Spleen (tissue), 11 donors: ENCODE measurements around the gene SULF2. TPM values are rescaled to one million over a fixed set of nuclear protein-coding genes. Genes with fewer than 3 reads are reported as not detected.

Experiments used
- DNase-seq: peaks from one replicate; pipeline ENCODE4 v3.0.0-alpha.2; 2020
- H3K27ac ChIP-seq, 8 donors: fragments of 200-600 bp; sonication (generic) in 7 of 8; 1 replicate in 4 of 8; 2 replicates in 4 of 8; pipeline versions ENCODE4 v1.5.0 to v1.8.0; 2016 to 2021; ENCODE audit warnings: inconsistent platforms in 4 of 8, mild to moderate bottlenecking in 4 of 8, moderate library complexity in 1 of 8
- H3K27me3 ChIP-seq, 7 donors: fragments of 200-600 bp; sonication (generic) in 6 of 7; replicated peaks in 1 of 7; 1 replicate in 4 of 7; 2 replicates in 3 of 7; pipeline versions ENCODE4 v1.5.0 to v1.8.0; 2016 to 2021; ENCODE audit warnings: inconsistent platforms in 3 of 7, mild to moderate bottlenecking in 1 of 7
- H3K36me3 ChIP-seq, 6 donors: fragments of 200-600 bp; sonication (generic) in 5 of 6; 1 replicate in 4 of 6; 2 replicates in 2 of 6; pipeline versions ENCODE4 v1.5.0 to v1.8.0; 2016 to 2021; ENCODE audit warnings: inconsistent platforms in 2 of 6
- H3K4me1 ChIP-seq, 6 donors: fragments of 200-600 bp; sonication (generic) in 5 of 6; 1 replicate in 3 of 6; 2 replicates in 3 of 6; pipeline versions ENCODE4 v1.5.0 to v1.8.0; 2016 to 2021; ENCODE audit warnings: inconsistent platforms in 3 of 6
- H3K4me3 ChIP-seq, 8 donors: fragments of 200-600 bp; sonication (generic) in 7 of 8; 1 replicate in 4 of 8; 2 replicates in 4 of 8; pipeline versions ENCODE4 v1.5.0 to v1.8.0; 2016 to 2021; ENCODE audit warnings: inconsistent platforms in 4 of 8, mild to moderate bottlenecking in 4 of 8, moderate library complexity in 2 of 8
- H3K9me3 ChIP-seq, 8 donors: fragments of 200-600 bp; sonication (generic) in 7 of 8; 1 replicate in 4 of 8; 2 replicates in 4 of 8; pipeline versions ENCODE4 v1.5.0 to v1.8.0; 2016 to 2021; ENCODE audit warnings: inconsistent platforms in 4 of 8
- POLR2A ChIP-seq, 3 donors: fragments of 450-650 bp; IDR thresholded peaks; one replicate each; pipeline ENCODE4 v1.5.1; 2017; ENCODE audit warnings: antibody characterized with exemption in 3 of 3, mild to moderate bottlenecking in 1 of 3
- POLR2AphosphoS5 ChIP-seq, 3 donors: sonication (generic); formaldehyde crosslinking; IDR thresholded peaks; one replicate each; pipeline ENCODE4 v1.5.1; 2017; ENCODE audit warnings: antibody characterized with exemption in 3 of 3
- WGBS, 5 donors: extraction: QIAGEN DNeasy Blood & Tissue Kit in 3 of 5; methylation state at CpG; one replicate each; pipeline versions ENCODE4 v1.1.5 to v1.1.7; 2013 to 2018; 5-methylcytosine and 5-hydroxymethylcytosine counted together
- intact Hi-C: fragments of 100-400 bp; cut with DNase I; formaldehyde crosslinking; loops from one replicate; pipeline ENCODE4 v1.15.0; 2023; ENCODE audit warnings: low total_unique reads
- polyA plus RNA-seq, 3 donors: library from polyadenylated mRNA; stranded (reverse); fragments of 200-250 nt; gene quantifications; one replicate each; pipeline ENCODE4 v1.2.1, GENCODE V29; 2013
- total RNA-seq, 7 donors: library from RNA; depleted of rRNA in 3 of 7; stranded (reverse); fragments of >200 nt in 3 of 7; fragmentation: NEBNext Ultra II Directional in 4 of 7; extraction: Animal tissue kit (Norgen Biotek cat#: 25700) in 4 of 7; gene quantifications; one replicate each; pipeline versions ENCODE4 v1.1.0 to v1.2.1, GENCODE V29; 2016 to 2021
- TF ChIP-seq, protein P1 (sequence below), 11 experiments: fragments of 200-600 bp in 7 of 11; fragments of 450-650 bp in 4 of 11; sonication (generic) in 4 of 11; IDR thresholded peaks in 8 of 11; conservative IDR thresholded peaks in 3 of 11; 1 replicate in 7 of 11; 2 replicates in 4 of 11; pipeline versions ENCODE4 v1.4.0 to v1.8.0; 2016 to 2021; ENCODE audit warnings: antibody characterized with exemption in 11 of 11, inconsistent platforms in 4 of 11, mild to moderate bottlenecking in 1 of 11
- donor health status: healthy with polysubstance abuse.
- donor health status: DM: no; HTN: no; CAD: no; lungs with moderate emphysema.
- donor health status: DM: no; HTN: no; CAD: no.
- donor health status: Bipolar disorder and iron deficiency.
- donor health status: healthy.
- donor health status: DM: no; HTN: no; CAD: no.
- donor health status: DM: yes; HTN: yes; CAD: no.

The SULF2 gene
- total and polyA plus RNA-seq, 10 donors = 5.5 to 49.1 (median 15.7) TPM

DNA sequence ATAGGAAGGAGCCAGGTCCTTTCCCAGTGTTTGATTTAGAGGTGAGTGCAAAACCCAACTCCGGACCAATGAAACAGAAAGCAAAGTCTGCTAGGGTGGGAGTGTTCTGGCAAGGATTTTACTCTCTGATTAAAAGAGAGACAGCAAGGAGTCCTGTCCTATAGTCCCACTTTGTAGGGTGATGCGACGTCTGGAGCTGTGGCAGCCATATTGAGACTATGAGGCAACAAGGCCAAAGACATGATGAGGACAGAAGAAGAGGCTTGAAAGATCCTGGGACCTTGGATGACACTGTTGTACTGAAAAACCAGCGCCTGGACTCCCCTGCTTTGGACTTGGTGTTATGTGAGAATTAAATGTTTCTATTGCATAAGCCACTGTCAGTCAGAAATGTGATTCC lies 8.1 kb downstream of the SULF2 start:
- H3K27me3 ChIP-seq = peaks cover 0 to 61% (median 13%) of the 10 kb centered on the region in 7 donors
- H3K4me1 ChIP-seq = peaks cover 0 to 13% (median 7%) of the 10 kb centered on the region in 6 donors
- intact Hi-C loops = no loop called here

DNA sequence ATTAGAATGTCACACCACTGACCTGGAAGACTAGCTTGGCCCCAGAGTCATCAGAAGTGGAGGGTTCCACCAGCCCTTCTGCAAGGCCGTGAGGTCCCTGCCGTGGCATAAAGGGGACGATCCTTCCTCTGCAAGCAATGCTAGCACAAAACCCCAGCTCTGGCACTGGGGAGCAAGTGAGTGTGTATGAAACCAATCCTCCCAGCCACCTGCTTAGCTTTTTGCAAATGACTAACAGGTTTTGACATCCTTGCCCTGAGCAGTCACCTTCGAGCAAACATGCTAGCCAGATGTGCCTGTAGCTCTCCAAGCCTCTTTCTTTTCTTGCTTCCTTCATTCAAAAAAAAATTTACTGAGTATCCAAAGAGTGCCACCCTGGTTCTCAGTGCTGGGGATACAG lies 8.6 kb downstream of the SULF2 start:
- Histone ChIP-seq H3K27ac (no peak overlapping the region), H3K4me1 (peaks cover 0 to 13% (median 7%) of the 10 kb centered on the region in 6 donors), H3K9me3 (peaks cover 0 to 14% (median 2%) of the 10 kb centered on the region in 8 donors), H3K4me3 (no peak overlapping the region), H3K27me3 (peaks cover 0 to 55% (median 8%) of the 10 kb centered on the region in 7 donors), H3K36me3 (no peaks in the 10 kb centered on the region)
- 73 to 76% (median 76%) methylated on average over 4 of the region's 4 CpGs for WGBS, 5 donors
- TF ChIP-seq, protein P1, sequence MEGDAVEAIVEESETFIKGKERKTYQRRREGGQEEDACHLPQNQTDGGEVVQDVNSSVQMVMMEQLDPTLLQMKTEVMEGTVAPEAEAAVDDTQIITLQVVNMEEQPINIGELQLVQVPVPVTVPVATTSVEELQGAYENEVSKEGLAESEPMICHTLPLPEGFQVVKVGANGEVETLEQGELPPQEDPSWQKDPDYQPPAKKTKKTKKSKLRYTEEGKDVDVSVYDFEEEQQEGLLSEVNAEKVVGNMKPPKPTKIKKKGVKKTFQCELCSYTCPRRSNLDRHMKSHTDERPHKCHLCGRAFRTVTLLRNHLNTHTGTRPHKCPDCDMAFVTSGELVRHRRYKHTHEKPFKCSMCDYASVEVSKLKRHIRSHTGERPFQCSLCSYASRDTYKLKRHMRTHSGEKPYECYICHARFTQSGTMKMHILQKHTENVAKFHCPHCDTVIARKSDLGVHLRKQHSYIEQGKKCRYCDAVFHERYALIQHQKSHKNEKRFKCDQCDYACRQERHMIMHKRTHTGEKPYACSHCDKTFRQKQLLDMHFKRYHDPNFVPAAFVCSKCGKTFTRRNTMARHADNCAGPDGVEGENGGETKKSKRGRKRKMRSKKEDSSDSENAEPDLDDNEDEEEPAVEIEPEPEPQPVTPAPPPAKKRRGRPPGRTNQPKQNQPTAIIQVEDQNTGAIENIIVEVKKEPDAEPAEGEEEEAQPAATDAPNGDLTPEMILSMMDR (IDR thresholded peaks at IDR 0.05 in 8 of 11, conservative IDR thresholded peaks at IDR 0.05 in 3 of 11) = no peak
- TF ChIP-seq POLR2AphosphoS5 (IDR thresholded peaks at IDR 0.05) = no peak
- no peak for TF ChIP-seq POLR2A (IDR thresholded peaks at IDR 0.05)
- DNase-seq = no peak
- intact Hi-C loops = no loop called here

More for the DNA sequence above, 8.1 kb downstream of the SULF2 start:
- WGBS, 5 donors = 93 to 97% (median 96%) methylated on average over 4 of the region's 4 CpGs
- DNase-seq = no peak
- Histone ChIP-seq H3K9me3 (peaks cover 0 to 14% (median 2%) of the 10 kb centered on the region in 8 donors), H3K27ac (no peak overlapping the region), H3K36me3 (no peaks in the 10 kb centered on the region), H3K4me3 (no peak overlapping the region)
- TF ChIP-seq, protein P1 (IDR thresholded peaks at IDR 0.05 in 8 of 11, conservative IDR thresholded peaks at IDR 0.05 in 3 of 11) = no peak
- TF ChIP-seq POLR2A (IDR thresholded peaks at IDR 0.05) (no peak), POLR2AphosphoS5 (IDR thresholded peaks at IDR 0.05) (no peak)

DNA sequence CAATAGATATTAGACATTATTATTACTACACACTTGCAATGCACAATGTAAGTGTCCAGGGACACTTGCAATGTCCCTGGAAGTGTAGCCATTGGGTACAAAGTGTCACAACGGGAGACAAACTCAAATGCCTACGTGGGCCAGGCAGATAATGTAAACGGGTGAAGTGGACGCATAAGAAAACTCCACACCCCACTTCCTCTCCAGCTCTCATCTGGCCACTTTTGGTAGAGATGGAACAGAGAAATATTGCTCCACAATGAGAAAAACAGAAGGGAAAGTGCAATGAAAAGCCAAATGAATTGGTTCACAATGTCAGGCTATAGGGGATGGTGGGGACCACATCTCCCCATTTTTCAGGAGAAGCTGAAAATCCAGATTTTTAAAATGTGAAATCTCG lies 9.4 kb downstream of the SULF2 start:
- Histone ChIP-seq H3K4me1 (peaks cover 0 to 13% (median 7%) of the 10 kb centered on the region in 6 donors), H3K36me3 (no peaks in the 10 kb centered on the region), H3K27me3 (peaks cover 0 to 47% (median under 1%) of the 10 kb centered on the region in 7 donors), H3K27ac (no peak overlapping the region), H3K9me3 (peaks cover 0 to 16% (median 4%) of the 10 kb centered on the region in 8 donors), H3K4me3 (no peak overlapping the region)
- 74 to 86% (median 80%) methylated on average over 5 of the region's 5 CpGs for WGBS, 5 donors
- DNase-seq = no peak
- intact Hi-C loops = no loop called here
- TF ChIP-seq, protein P1 (IDR thresholded peaks at IDR 0.05 in 8 of 11, conservative IDR thresholded peaks at IDR 0.05 in 3 of 11) = no peak
- TF ChIP-seq POLR2AphosphoS5 (IDR thresholded peaks at IDR 0.05) = no peak
- TF ChIP-seq POLR2A (IDR thresholded peaks at IDR 0.05) = no peak

DNA sequence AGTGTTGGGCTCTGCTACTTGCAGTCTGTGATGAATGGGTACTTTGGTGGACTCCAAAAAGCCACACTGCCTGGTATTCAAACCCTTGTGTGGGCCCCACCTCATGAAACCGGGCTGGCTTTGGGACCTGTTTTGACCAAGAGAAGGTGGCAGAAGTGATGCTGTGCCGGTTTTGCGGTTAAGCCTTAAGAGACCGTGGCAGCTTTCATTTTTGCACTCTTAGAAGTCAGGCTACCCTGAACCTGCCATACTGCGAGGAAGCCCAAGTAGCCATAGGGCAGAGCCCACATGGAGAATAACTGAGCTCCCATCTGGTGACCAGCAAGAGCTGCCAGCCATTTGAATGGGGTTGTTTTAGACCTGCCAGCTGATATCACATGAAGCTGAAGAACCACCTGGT lies 10.2 kb downstream of the SULF2 start:
- Histone ChIP-seq H3K27me3 (peaks cover 0 to 39% (median 0%) of the 10 kb centered on the region in 7 donors), H3K4me3 (no peak overlapping the region), H3K27ac (no peak overlapping the region), H3K9me3 (peaks cover 0 to 22% (median 8%) of the 10 kb centered on the region in 8 donors), H3K4me1 (peaks cover 0 to 18% (median 7%) of the 10 kb centered on the region in 6 donors), H3K36me3 (no peaks in the 10 kb centered on the region)
- DNase-seq = no peak
- no peak for TF ChIP-seq POLR2AphosphoS5 (IDR thresholded peaks at IDR 0.05)
- WGBS, 5 donors = 92 to 96% (median 95%) methylated on average over 5 of the region's 5 CpGs
- intact Hi-C loops = no loop called here
